Measurements from ENCODE around the gene CCDC78. TPM values are rescaled to one million over a fixed set of nuclear protein-coding genes. Genes with fewer than 3 reads are reported as not detected.

Gene CCDC78
- polyA plus RNA-seq, 1 donor from 2014 or later: 10.7 TPM

DNA sequence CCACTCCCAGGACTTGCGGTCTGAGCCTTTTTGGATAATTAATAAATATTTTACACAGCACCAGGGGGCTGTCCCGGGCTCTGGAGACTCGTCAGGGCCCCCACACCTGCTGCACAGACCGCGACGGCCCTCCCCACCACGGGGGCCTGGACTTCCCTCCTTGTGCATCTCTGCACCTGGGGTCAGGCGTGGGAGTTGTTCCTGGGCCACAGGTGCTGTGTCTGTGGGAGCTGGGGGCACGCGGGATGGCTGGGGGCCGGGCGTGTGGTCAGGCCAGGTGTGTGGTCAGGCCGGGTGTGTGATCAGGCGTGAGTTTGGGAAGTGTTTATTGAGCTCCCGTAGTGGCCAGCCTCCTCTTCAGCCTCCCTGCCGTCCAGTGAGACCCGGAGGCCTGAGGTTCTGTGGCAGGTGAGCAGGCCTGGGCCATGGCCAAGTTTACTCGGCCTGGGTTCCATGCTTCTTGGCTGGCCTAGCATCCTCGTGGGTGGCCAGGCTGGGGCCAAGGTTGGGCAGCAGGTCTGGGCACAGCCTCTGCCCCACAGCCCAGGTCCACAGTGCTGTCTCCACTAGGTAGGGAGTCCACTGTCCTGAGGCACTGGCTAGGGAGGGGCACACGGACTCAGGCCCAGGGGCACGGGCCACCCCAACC lies 47.9 kb downstream of the CCDC78 start:
- H3K27me3 ChIP-seq (ENCODE audit: insufficient read depth, low read depth, low read length): peaks cover 3% of the 10 kb centered on the region
- no peak overlapping the region for H3K4me2 ChIP-seq (ENCODE audit: low read length)
- no peak overlapping the region for H2AFZ ChIP-seq (ENCODE audit: low read depth, low read length)
- H3K4me3 ChIP-seq (ENCODE audit: low read length): no peak overlapping the region
- H3K9me3 ChIP-seq (ENCODE audit: low read length): no peaks in the 10 kb centered on the region
- peaks cover 18% of the 10 kb centered on the region for H3K79me2 ChIP-seq (replicated peaks; ENCODE audit: insufficient read depth, low read length)
- H3K27ac ChIP-seq (ENCODE audit: low read length): no peak overlapping the region
- no peaks in the 10 kb centered on the region for H3K9me2 ChIP-seq (ENCODE audit: insufficient read depth, low read length)
- no peak overlapping the region for H3K9ac ChIP-seq (ENCODE audit: low read length)
- H4K20me1 ChIP-seq (ENCODE audit: insufficient read depth): peaks cover 6% of the 10 kb centered on the region
- H3K36me3 ChIP-seq (ENCODE audit: insufficient read depth, low read length): no peaks in the 10 kb centered on the region
- no peak for TF ChIP-seq RAD21 (conservative IDR thresholded peaks at IDR 0.05)
- TF ChIP-seq EP300 (conservative IDR thresholded peaks at IDR 0.05; ENCODE audit: poor library complexity, severe bottlenecking): no peak
- TF ChIP-seq, protein P1, sequence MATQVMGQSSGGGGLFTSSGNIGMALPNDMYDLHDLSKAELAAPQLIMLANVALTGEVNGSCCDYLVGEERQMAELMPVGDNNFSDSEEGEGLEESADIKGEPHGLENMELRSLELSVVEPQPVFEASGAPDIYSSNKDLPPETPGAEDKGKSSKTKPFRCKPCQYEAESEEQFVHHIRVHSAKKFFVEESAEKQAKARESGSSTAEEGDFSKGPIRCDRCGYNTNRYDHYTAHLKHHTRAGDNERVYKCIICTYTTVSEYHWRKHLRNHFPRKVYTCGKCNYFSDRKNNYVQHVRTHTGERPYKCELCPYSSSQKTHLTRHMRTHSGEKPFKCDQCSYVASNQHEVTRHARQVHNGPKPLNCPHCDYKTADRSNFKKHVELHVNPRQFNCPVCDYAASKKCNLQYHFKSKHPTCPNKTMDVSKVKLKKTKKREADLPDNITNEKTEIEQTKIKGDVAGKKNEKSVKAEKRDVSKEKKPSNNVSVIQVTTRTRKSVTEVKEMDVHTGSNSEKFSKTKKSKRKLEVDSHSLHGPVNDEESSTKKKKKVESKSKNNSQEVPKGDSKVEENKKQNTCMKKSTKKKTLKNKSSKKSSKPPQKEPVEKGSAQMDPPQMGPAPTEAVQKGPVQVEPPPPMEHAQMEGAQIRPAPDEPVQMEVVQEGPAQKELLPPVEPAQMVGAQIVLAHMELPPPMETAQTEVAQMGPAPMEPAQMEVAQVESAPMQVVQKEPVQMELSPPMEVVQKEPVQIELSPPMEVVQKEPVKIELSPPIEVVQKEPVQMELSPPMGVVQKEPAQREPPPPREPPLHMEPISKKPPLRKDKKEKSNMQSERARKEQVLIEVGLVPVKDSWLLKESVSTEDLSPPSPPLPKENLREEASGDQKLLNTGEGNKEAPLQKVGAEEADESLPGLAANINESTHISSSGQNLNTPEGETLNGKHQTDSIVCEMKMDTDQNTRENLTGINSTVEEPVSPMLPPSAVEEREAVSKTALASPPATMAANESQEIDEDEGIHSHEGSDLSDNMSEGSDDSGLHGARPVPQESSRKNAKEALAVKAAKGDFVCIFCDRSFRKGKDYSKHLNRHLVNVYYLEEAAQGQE (IDR thresholded peaks at IDR 0.05; ENCODE audit: borderline replicate concordance): no peak
- no peak for TF ChIP-seq MXI1 (conservative IDR thresholded peaks at IDR 0.05; ENCODE audit: poor library complexity, severe bottlenecking)
- TF ChIP-seq EZH2 (IDR thresholded peaks at IDR 0.05; ENCODE audit: borderline replicate concordance, insufficient read depth, low read length, poor library complexity, severe bottlenecking): no peak
- TF ChIP-seq TAF1 (IDR thresholded peaks at IDR 0.05; ENCODE audit: low read depth): no peak
- no peak for TF ChIP-seq SMC3 (conservative IDR thresholded peaks at IDR 0.05; ENCODE audit: poor library complexity)
- TF ChIP-seq, protein P2, sequence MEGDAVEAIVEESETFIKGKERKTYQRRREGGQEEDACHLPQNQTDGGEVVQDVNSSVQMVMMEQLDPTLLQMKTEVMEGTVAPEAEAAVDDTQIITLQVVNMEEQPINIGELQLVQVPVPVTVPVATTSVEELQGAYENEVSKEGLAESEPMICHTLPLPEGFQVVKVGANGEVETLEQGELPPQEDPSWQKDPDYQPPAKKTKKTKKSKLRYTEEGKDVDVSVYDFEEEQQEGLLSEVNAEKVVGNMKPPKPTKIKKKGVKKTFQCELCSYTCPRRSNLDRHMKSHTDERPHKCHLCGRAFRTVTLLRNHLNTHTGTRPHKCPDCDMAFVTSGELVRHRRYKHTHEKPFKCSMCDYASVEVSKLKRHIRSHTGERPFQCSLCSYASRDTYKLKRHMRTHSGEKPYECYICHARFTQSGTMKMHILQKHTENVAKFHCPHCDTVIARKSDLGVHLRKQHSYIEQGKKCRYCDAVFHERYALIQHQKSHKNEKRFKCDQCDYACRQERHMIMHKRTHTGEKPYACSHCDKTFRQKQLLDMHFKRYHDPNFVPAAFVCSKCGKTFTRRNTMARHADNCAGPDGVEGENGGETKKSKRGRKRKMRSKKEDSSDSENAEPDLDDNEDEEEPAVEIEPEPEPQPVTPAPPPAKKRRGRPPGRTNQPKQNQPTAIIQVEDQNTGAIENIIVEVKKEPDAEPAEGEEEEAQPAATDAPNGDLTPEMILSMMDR (IDR thresholded peaks at IDR 0.05; ENCODE audit: poor library complexity, severe bottlenecking): no peak
- TF ChIP-seq POLR2AphosphoS5 (IDR thresholded peaks at IDR 0.05): no peak
- no peaks in the 10 kb centered on the region for H3F3A ChIP-seq (ENCODE audit: insufficient read depth, low read length, poor library complexity, severe bottlenecking)

DNA sequence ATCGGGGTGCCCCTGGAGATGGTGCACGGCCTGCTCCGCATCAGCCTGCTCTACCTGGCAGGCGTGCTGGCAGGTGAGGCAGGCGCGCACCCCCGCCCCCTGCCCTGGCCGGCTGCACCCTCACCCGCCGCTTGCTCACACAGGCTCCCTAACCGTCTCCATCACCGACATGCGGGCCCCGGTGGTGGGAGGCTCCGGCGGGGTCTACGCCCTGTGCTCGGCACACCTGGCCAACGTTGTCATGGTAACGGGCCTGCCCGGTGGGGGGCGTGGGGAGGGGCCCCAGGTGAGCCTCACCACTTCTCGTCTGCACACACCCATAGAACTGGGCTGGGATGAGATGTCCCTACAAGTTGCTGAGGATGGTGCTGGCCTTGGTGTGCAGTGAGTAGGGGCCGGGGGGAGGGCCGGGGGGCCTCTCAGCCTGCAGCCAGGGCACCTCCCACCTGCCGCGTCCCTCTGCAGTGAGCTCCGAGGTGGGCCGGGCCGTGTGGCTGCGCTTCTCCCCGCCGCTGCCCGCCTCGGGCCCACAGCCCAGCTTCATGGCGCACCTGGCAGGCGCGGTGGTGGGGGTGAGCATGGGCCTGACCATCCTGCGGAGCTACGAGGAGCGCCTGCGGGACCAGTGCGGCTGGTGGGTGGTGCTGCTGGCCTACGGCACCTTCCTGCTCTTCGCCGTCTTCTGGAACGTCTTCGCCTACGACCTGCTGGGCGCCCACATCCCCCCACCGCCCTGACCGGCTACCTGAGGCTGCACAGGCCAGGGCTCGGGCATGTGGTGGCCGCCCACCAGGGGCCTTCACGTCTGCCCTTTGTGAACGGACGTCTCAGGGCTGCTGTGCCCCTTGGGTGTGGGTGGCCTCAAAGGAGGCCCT lies 48.7 kb downstream of the CCDC78 start:
- Histone ChIP-seq H3K9ac (ENCODE audit: low read length) (no peak overlapping the region), H3K27ac (ENCODE audit: low read length) (no peak overlapping the region), H3K36me3 (ENCODE audit: insufficient read depth, low read length) (no peaks in the 10 kb centered on the region), H3K4me2 (ENCODE audit: low read length) (no peak overlapping the region), H4K20me1 (ENCODE audit: insufficient read depth) (peaks cover 6% of the 10 kb centered on the region), H3K9me3 (ENCODE audit: low read length) (no peaks in the 10 kb centered on the region), H2AFZ (ENCODE audit: low read depth, low read length) (no peak overlapping the region), H3K4me3 (ENCODE audit: low read length) (no peak overlapping the region), H3K9me2 (ENCODE audit: insufficient read depth, low read length) (no peaks in the 10 kb centered on the region), H3K79me2 (replicated peaks; ENCODE audit: insufficient read depth, low read length) (peaks cover 14% of the 10 kb centered on the region), H3F3A (ENCODE audit: insufficient read depth, low read length, poor library complexity, severe bottlenecking) (no peaks in the 10 kb centered on the region), H3K27me3 (ENCODE audit: insufficient read depth, low read depth, low read length) (peaks cover 3% of the 10 kb centered on the region)
- TF ChIP-seq TAF1 (IDR thresholded peaks at IDR 0.05; ENCODE audit: low read depth) (no peak), RAD21 (conservative IDR thresholded peaks at IDR 0.05) (no peak), MXI1 (conservative IDR thresholded peaks at IDR 0.05; ENCODE audit: poor library complexity, severe bottlenecking) (no peak), EP300 (conservative IDR thresholded peaks at IDR 0.05; ENCODE audit: poor library complexity, severe bottlenecking) (no peak), POLR2AphosphoS5 (IDR thresholded peaks at IDR 0.05) (no peak), EZH2 (IDR thresholded peaks at IDR 0.05; ENCODE audit: borderline replicate concordance, insufficient read depth, low read length, poor library complexity, severe bottlenecking) (no peak)
- TF ChIP-seq, protein P1 (IDR thresholded peaks at IDR 0.05; ENCODE audit: borderline replicate concordance): no peak

All from neural cell (in vitro differentiated cells).